ENCODE results near the gene KIF6. TPM values are rescaled to one million over a fixed set of nuclear protein-coding genes. Genes with fewer than 3 reads are reported as not detected.
A peak's percentile ranks its signal among the peaks of the same experiment; 100 is the strongest.

Gene KIF6
- total and polyA plus RNA-seq, 11 donors, result 0.06 to 0.77 (median 0.48) TPM

DNA sequence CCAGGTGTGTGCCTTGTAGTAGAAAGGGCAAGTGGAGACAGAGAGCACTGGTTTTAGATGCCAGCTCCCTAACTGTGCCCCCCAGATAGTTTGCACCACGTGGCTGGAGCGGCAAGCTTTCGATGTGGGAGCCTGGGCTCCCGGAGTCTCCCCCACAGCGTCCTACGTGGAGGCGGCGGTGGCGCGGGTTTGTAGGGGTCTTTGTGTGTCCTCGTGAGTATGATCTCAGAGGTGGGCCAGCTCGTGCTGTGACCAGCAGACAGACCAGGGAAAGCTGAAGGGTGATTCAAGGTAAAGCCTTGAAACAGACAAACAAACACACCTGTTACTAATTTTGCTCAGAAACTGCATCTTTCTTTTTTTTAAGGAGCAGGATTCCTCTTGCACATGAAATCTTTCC, 397.1 kb downstream of the KIF6 start:
- Histone ChIP-seq H3K27ac (no peak overlapping the region), H3K27me3 (peaks cover 0 to 18% (median 0%) of the 10 kb centered on the region in 9 donors), H3K4me1 (no peaks in the 10 kb centered on the region), H3K36me3 (no peaks in the 10 kb centered on the region), H3K4me3 (no peak overlapping the region), H3K9me3 (no peaks in the 10 kb centered on the region)
- intact Hi-C loops (cut with DNase I), result no loop called here
- no peak for ATAC-seq
- WGBS, 4 donors, result 79 to 89% (median 88%) methylated on average over 2 to 12 of the region's 12 CpGs
- TF ChIP-seq, protein P1, sequence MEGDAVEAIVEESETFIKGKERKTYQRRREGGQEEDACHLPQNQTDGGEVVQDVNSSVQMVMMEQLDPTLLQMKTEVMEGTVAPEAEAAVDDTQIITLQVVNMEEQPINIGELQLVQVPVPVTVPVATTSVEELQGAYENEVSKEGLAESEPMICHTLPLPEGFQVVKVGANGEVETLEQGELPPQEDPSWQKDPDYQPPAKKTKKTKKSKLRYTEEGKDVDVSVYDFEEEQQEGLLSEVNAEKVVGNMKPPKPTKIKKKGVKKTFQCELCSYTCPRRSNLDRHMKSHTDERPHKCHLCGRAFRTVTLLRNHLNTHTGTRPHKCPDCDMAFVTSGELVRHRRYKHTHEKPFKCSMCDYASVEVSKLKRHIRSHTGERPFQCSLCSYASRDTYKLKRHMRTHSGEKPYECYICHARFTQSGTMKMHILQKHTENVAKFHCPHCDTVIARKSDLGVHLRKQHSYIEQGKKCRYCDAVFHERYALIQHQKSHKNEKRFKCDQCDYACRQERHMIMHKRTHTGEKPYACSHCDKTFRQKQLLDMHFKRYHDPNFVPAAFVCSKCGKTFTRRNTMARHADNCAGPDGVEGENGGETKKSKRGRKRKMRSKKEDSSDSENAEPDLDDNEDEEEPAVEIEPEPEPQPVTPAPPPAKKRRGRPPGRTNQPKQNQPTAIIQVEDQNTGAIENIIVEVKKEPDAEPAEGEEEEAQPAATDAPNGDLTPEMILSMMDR (IDR thresholded peaks at IDR 0.05), result no peak
- no peak for TF ChIP-seq POLR2A (IDR thresholded peaks at IDR 0.05)
- DNase-seq, result peak in 1 of 5 donors; percentile 31

DNA sequence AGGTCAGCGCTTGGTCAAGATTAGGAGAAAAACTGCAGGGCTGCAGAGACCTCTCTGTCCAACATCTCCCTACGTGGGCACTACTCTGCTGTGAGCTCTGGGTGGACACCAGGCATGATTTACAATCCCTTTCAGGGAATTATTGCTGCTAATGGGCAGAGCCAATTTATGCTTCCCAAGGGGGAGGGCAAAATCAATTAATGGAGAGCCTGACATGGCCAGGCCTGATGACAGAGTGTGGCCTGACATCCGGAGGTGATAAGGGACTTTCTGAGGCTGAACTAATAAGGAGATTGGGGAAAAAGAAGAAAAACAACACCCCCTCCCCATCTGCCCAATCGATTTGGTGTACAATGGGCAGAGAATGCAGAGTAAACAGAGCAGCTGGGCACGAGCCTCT, 397.7 kb downstream of the KIF6 start:
- no peaks in the 10 kb centered on the region for H3K9me3 ChIP-seq
- TF ChIP-seq, protein P1 (IDR thresholded peaks at IDR 0.05), result no peak
- no peak for TF ChIP-seq POLR2A (IDR thresholded peaks at IDR 0.05)
- peaks cover 0 to 18% (median 2%) of the 10 kb centered on the region in 9 donors for H3K27me3 ChIP-seq
- intact Hi-C loops (cut with DNase I), result no loop called here
- no peaks in the 10 kb centered on the region for H3K36me3 ChIP-seq
- DNase-seq (no peak), ATAC-seq (no peak)
- H3K27ac ChIP-seq, result no peak overlapping the region
- no peak overlapping the region for H3K4me3 ChIP-seq
- 51 to 64% (median 60%) methylated on average over 5 of the region's 5 CpGs for WGBS, 4 donors
- no peaks in the 10 kb centered on the region for H3K4me1 ChIP-seq

DNA sequence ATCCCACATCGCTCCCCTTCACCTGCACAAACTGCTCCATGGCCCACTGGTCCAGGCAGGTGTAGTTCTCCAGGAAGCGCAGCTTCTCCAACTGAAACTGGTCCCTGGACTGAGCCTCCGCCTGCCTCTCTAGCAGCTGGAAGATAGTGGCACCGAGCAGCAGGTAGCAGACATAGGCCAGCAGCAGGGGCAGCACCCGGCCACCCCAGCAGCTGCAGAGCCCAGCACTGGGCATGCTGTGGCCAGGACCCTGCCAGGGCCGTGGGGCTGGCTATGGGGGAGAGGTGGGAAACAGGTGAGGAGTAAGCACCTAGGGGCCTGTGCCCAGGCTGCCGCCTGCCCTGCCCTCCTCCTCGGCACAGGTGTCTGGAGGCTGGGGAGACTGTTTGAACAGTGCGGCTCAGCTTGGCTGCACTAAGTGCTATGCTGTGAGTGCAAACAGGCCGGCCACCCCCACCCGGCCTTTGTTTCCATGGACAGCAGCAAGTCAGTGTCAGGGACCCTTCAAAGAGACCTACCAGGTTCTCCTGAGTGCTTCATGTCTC, 402.8 kb downstream of the KIF6 start, which contains the start of gene KCNK16:
KCNK16 (minus strand) TSS at position 397 of the 545 bp plus-strand sequence; CDS start at position 235, 162 bp downstream.
- 79 to 89% (median 82%) methylated on average over 5 to 11 of the region's 11 CpGs for WGBS, 4 donors
- Histone ChIP-seq H3K4me3 (no peak within 1 kb of the TSS), H3K4me1 (peaks cover 0 to 9% (median 0%) of the 10 kb centered on the region in 12 donors), H3K36me3 (no peaks in the 10 kb centered on the region), H3K9me3 (no peaks in the 10 kb centered on the region), H3K27ac (no peak within 1 kb of the TSS), H3K27me3 (peaks cover 0 to 11% (median 0%) of the 10 kb centered on the region in 9 donors)
- ATAC-seq (peak in 1 of 4 donors; percentile 12), DNase-seq (peak in 1 of 5 donors; percentile 57)
- intact Hi-C loops (cut with DNase I), result no loop called here
- TF ChIP-seq POLR2A (IDR thresholded peaks at IDR 0.05), result no peak
- TF ChIP-seq, protein P1 (IDR thresholded peaks at IDR 0.05), result no peak

DNA sequence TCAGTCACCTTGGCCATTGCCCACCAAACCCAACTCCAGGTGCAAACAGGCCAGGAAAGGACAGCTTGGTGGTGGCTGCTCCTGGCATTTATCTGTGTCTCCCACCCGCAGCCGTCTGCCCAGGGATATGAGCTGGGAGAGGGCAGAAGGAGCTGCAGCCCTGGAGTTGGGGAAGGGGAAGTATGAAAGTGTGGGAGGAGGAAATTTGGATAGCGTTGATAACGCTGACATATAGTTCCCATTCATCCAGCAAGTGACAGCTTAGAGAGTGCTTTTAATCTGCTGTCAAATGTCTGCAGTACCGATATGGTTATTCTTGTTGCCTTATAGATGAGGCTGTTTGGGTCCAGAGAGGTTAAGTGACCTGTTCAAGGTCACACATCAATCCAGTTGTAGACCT, 403.4 kb downstream of the KIF6 start:
- peak in 1 of 5 donors; percentile 35 for DNase-seq
- Histone ChIP-seq H3K27ac (no peak overlapping the region), H3K36me3 (no peaks in the 10 kb centered on the region), H3K4me3 (no peak overlapping the region), H3K4me1 (peaks cover 0 to 9% (median 0%) of the 10 kb centered on the region in 12 donors), H3K27me3 (peaks cover 0 to 7% (median 0%) of the 10 kb centered on the region in 9 donors), H3K9me3 (no peaks in the 10 kb centered on the region)
- intact Hi-C loops (cut with DNase I), result no loop called here
- 42 to 68% (median 60%) methylated on average over 5 of the region's 5 CpGs for WGBS, 4 donors
- ATAC-seq, result no peak
- TF ChIP-seq, protein P1 (IDR thresholded peaks at IDR 0.05), result no peak
- TF ChIP-seq POLR2A (IDR thresholded peaks at IDR 0.05), result no peak
